Spleen (tissue), 7 donors: ENCODE measurements around the gene AQP12A.

ENCODE experiments used
- POLR2A ChIP-seq, 3 donors: fragments of 450-650 bp; IDR thresholded peaks; one replicate each; pipeline ENCODE4 v1.5.1; 2017; ENCODE audit warnings: antibody characterized with exemption in 3 of 3, mild to moderate bottlenecking in 1 of 3
- POLR2AphosphoS5 ChIP-seq, 3 donors: sonication (generic); formaldehyde crosslinking; IDR thresholded peaks; one replicate each; pipeline ENCODE4 v1.5.1; 2017; ENCODE audit warnings: antibody characterized with exemption in 3 of 3
- TF ChIP-seq, protein P1 (sequence below), 11 experiments: fragments of 200-600 bp in 7 of 11; fragments of 450-650 bp in 4 of 11; sonication (generic) in 4 of 11; IDR thresholded peaks in 8 of 11; conservative IDR thresholded peaks in 3 of 11; 1 replicate in 7 of 11; 2 replicates in 4 of 11; pipeline versions ENCODE4 v1.4.0 to v1.8.0; 2016 to 2021; ENCODE audit warnings: antibody characterized with exemption in 11 of 11, inconsistent platforms in 4 of 11, mild to moderate bottlenecking in 1 of 11
- donor health status: DM: no; HTN: no; CAD: no; lungs with moderate emphysema.
- donor health status: DM: no; HTN: no; CAD: no.
- donor health status: DM: no; HTN: no; CAD: no.

DNA sequence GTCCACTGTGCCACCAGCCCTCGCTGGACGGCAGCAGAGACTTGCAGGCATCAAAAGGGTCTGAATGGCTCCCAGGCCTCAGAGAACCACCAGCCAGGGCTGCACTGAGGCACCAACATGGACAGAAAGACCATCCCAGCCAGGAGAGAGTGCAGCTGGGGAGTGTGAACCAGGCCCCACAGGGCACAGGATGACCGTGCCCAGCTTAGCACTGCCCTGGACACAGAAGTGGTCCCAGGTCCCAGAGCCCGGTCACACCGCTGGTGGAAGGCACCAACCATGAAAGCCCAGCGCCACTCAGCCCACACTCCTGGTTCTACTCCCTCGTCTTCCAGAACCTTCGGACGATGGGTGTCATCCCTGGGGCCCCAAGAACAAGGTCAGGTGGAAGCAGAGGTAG lies 20.5 kb downstream of the AQP12A start:
- TF ChIP-seq, protein P1, sequence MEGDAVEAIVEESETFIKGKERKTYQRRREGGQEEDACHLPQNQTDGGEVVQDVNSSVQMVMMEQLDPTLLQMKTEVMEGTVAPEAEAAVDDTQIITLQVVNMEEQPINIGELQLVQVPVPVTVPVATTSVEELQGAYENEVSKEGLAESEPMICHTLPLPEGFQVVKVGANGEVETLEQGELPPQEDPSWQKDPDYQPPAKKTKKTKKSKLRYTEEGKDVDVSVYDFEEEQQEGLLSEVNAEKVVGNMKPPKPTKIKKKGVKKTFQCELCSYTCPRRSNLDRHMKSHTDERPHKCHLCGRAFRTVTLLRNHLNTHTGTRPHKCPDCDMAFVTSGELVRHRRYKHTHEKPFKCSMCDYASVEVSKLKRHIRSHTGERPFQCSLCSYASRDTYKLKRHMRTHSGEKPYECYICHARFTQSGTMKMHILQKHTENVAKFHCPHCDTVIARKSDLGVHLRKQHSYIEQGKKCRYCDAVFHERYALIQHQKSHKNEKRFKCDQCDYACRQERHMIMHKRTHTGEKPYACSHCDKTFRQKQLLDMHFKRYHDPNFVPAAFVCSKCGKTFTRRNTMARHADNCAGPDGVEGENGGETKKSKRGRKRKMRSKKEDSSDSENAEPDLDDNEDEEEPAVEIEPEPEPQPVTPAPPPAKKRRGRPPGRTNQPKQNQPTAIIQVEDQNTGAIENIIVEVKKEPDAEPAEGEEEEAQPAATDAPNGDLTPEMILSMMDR (IDR thresholded peaks at IDR 0.05 in 8 of 11, conservative IDR thresholded peaks at IDR 0.05 in 3 of 11), result no peak
- no peak for TF ChIP-seq POLR2AphosphoS5 (IDR thresholded peaks at IDR 0.05)
- TF ChIP-seq POLR2A (IDR thresholded peaks at IDR 0.05), result no peak
